SK-N-SH (cell line): ENCODE results near the gene NUBP1. TPM values are rescaled to one million over a fixed set of nuclear protein-coding genes. Genes with fewer than 3 reads are reported as not detected.
A peak's percentile ranks its signal among the peaks of the same experiment; 100 is the strongest.

Experiments
- CTCF ChIP-seq: fragments of 200-600 bp; sonication (generic); IDR thresholded peaks from 2 replicates; pipeline ENCODE4 v1.6.1; 2017; ENCODE audit warnings: antibody characterized with exemption, mild to moderate bottlenecking, moderate library complexity
- EP300 ChIP-seq, 2 experiments: IDR thresholded peaks; 2 replicates each; pipeline versions ENCODE4 v1.4.0 to v1.6.1; 2012; ENCODE audit warnings: borderline replicate concordance in 1 of 2, low read depth in 1 of 2, low read length in 1 of 2
- EZH2phosphoT487 ChIP-seq: fragments of 200-600 bp; sonication (generic); IDR thresholded peaks from 2 replicates; pipeline ENCODE4 v1.6.1; 2017; ENCODE audit warnings: low read depth, mixed run types, mild to moderate bottlenecking, antibody characterized with exemption, moderate library complexity, borderline replicate concordance
- FOSL2 ChIP-seq: IDR thresholded peaks from 2 replicates; pipeline ENCODE4 v1.4.0; 2012; ENCODE audit warnings: low read depth, mild to moderate bottlenecking, moderate library complexity, borderline replicate concordance
- FOXJ3 ChIP-seq: sonication (generic); formaldehyde crosslinking; IDR thresholded peaks from 2 replicates; pipeline ENCODE4 v1.5.1; 2020; ENCODE audit warnings: mild to moderate bottlenecking, missing genetic modification reagents
- GABPA ChIP-seq: IDR thresholded peaks from 2 replicates; pipeline ENCODE4 v1.4.0; 2012; ENCODE audit warnings: low read depth, mild to moderate bottlenecking
- MAX ChIP-seq: IDR thresholded peaks from 2 replicates; pipeline ENCODE4 v1.4.0; 2012; ENCODE audit warnings: low read depth
- MEF2A ChIP-seq: IDR thresholded peaks from 2 replicates; pipeline ENCODE4 v1.4.0; 2012; ENCODE audit warnings: low read depth, borderline replicate concordance
- MXI1 ChIP-seq: IDR thresholded peaks from 2 replicates; pipeline ENCODE4 v1.6.1; 2012; ENCODE audit warnings: mild to moderate bottlenecking, low read depth, low read length, improper control_type of control experiment
- NFIC ChIP-seq: IDR thresholded peaks from 2 replicates; pipeline ENCODE4 v1.4.0; 2012; ENCODE audit warnings: borderline replicate concordance
- NRF1 ChIP-seq: IDR thresholded peaks from 2 replicates; pipeline ENCODE4 v1.6.1; 2012; ENCODE audit warnings: low read depth, mild to moderate bottlenecking, low read length
- POLR2AphosphoS5 ChIP-seq: IDR thresholded peaks from 2 replicates; pipeline ENCODE4 v1.6.1; 2012; ENCODE audit warnings: low read depth, low read length
- RAD21 ChIP-seq: IDR thresholded peaks from 2 replicates; pipeline ENCODE4 v1.6.1; 2012; ENCODE audit warnings: mild to moderate bottlenecking, low read length
- REST ChIP-seq: IDR thresholded peaks from 2 replicates; pipeline ENCODE4 v1.6.1; 2012; ENCODE audit warnings: mild to moderate bottlenecking, low read depth, low read length, moderate library complexity
- SIN3A ChIP-seq: IDR thresholded peaks from 2 replicates; pipeline ENCODE4 v1.6.1; 2012; ENCODE audit warnings: low read depth, mild to moderate bottlenecking, low read length, moderate library complexity, borderline replicate concordance
- SMC3 ChIP-seq: IDR thresholded peaks from 2 replicates; pipeline ENCODE4 v1.6.1; 2012; ENCODE audit warnings: low read depth, low read length, improper control_type of control experiment
- TCF12 ChIP-seq: IDR thresholded peaks from 2 replicates; pipeline ENCODE4 v1.4.0; 2012
- TEAD4 ChIP-seq: IDR thresholded peaks from 2 replicates; pipeline ENCODE4 v1.4.0; 2012; ENCODE audit warnings: mild to moderate bottlenecking, borderline replicate concordance; ENCODE audit not compliant: insufficient read depth
- USF2 ChIP-seq: fragments of 150-350 bp; IDR thresholded peaks from 2 replicates; pipeline ENCODE4 v1.6.1; 2017; ENCODE audit warnings: antibody characterized with exemption, low read length, low read depth, borderline replicate concordance
- YY1 ChIP-seq: IDR thresholded peaks from 2 replicates; pipeline ENCODE4 v1.4.0; 2012; ENCODE audit warnings: low read depth, mild to moderate bottlenecking
- polyA plus RNA-seq, 3 experiments: library from polyadenylated mRNA; depleted of rRNA; stranded (reverse); fragments of >200 nt; gene quantifications; 2 replicates each; pipeline ENCODE4 v1.2.3, GENCODE V29; 2012

The NUBP1 gene
- polyA plus RNA-seq, 1 of the 3 experiments (the other 2 are of a cell fraction) = 49.8 TPM

- TF ChIP-seq USF2 (no peak), SMC3 (no peak), FOXJ3 (CRISPR knock-in tag) (no peak), YY1 (no peak), SIN3A (no peak), MAX (no peak), GABPA (no peak), FOSL2 (peak; percentile 82), CTCF (no peak), MXI1 (no peak), TEAD4 (no peak), POLR2AphosphoS5 (no peak), EP300 (IDR thresholded peaks at IDR 0.05; ENCODE audit: borderline replicate concordance in 1 of 2, low read depth in 1 of 2, low read length in 1 of 2) (peak in 1 of 2 experiments; percentile 44; a peak in 1 of 4 replicates), REST (no peak), NRF1 (no peak), EZH2phosphoT487 (no peak), MEF2A (peak; percentile 39; the same call in 1 of the 2 replicates), TCF12 (peak; percentile 33; the same call in 1 of the 2 replicates), RAD21 (no peak), NFIC (no peak)
Measured at GRCh38 chr16:10738231-10739077, 5.2 kb upstream of the NUBP1 start (continued).
